Parathyroid adenoma (tissue), 2 donors: ENCODE data around the gene CELA1.
A peak's percentile ranks its signal among the peaks of the same experiment; 100 is the strongest.

ENCODE experiments used
- H2AFZ ChIP-seq: fragments of 300-600 bp; sonication (generic); one replicate; pipeline ENCODE4 v1.7.0; 2017; ENCODE audit warnings: antibody characterized with exemption, mild to moderate bottlenecking
- H3K27ac ChIP-seq: fragments of 300-600 bp; sonication (generic); one replicate; pipeline ENCODE4 v1.7.0; 2017
- H3K27me3 ChIP-seq: fragments of 300-600 bp; sonication (generic); one replicate; pipeline ENCODE4 v1.7.0; 2017; ENCODE audit warnings: low read length; ENCODE audit not compliant: control insufficient read depth, insufficient read depth
- H3K36me3 ChIP-seq: fragments of 300-600 bp; sonication (generic); one replicate; pipeline ENCODE4 v1.7.0; 2017; ENCODE audit warnings: low read length; ENCODE audit not compliant: control insufficient read depth, insufficient read depth
- H3K4me1 ChIP-seq: fragments of 300-600 bp; sonication (generic); one replicate; pipeline ENCODE4 v1.7.0; 2017; ENCODE audit warnings: control low read depth
- H3K4me2 ChIP-seq: fragments of 300-600 bp; sonication (generic); one replicate; pipeline ENCODE4 v1.7.0; 2017; ENCODE audit warnings: low read length
- H3K4me3 ChIP-seq: fragments of 300-600 bp; sonication (generic); one replicate; pipeline ENCODE4 v1.7.0; 2017; ENCODE audit warnings: low read depth, low read length
- H3K79me2 ChIP-seq: fragments of 300-600 bp; sonication (generic); one replicate; pipeline ENCODE4 v1.7.0; 2017; ENCODE audit warnings: control low read depth
- H3K9ac ChIP-seq: fragments of 300-600 bp; sonication (generic); one replicate; pipeline ENCODE4 v1.7.0; 2017; ENCODE audit warnings: mild to moderate bottlenecking
- H3K9me3 ChIP-seq: fragments of 300-600 bp; sonication (generic); one replicate; pipeline ENCODE4 v1.7.0; 2017; ENCODE audit warnings: low read length; ENCODE audit not compliant: control insufficient read depth
- TF ChIP-seq, protein P1 (sequence below): fragments of 300-600 bp; sonication (generic); IDR thresholded peaks from one replicate; pipeline ENCODE4 v1.7.0; 2017; ENCODE audit warnings: antibody characterized with exemption, mild to moderate bottlenecking
- donor health status: primary hyperparathyroidism.

The CELA1 gene

GRCh38 chr12:51371295-51371953 lies 24.9 kb upstream of the CELA1 start:
- H3K9ac ChIP-seq = no peak overlapping the region
- no peaks in the 10 kb centered on the region for H3K36me3 ChIP-seq

DNA sequence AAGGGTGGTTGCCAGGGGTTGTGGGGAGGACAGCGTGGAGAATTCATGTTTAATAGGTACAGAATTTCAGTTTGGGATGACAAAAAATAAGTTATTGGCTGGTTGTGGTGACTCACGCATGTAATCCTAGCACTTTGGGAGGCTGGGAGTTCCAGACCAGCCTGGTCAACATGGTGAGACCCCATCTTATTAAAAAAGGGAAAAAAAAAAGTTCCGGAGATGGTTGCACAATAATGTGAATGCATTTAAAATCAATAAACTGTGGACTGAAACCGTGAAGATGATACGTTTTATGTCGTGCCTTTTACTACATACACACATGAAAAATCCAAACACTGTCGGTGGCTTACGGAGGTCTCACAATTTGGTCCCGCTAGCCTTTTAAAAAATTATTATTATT lies 24.2 kb upstream of the CELA1 start:
- H3K9me3 ChIP-seq = no peaks in the 10 kb centered on the region
- no peak overlapping the region for H3K9ac ChIP-seq
- TF ChIP-seq, protein P1, sequence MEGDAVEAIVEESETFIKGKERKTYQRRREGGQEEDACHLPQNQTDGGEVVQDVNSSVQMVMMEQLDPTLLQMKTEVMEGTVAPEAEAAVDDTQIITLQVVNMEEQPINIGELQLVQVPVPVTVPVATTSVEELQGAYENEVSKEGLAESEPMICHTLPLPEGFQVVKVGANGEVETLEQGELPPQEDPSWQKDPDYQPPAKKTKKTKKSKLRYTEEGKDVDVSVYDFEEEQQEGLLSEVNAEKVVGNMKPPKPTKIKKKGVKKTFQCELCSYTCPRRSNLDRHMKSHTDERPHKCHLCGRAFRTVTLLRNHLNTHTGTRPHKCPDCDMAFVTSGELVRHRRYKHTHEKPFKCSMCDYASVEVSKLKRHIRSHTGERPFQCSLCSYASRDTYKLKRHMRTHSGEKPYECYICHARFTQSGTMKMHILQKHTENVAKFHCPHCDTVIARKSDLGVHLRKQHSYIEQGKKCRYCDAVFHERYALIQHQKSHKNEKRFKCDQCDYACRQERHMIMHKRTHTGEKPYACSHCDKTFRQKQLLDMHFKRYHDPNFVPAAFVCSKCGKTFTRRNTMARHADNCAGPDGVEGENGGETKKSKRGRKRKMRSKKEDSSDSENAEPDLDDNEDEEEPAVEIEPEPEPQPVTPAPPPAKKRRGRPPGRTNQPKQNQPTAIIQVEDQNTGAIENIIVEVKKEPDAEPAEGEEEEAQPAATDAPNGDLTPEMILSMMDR = no peak
- H2AFZ ChIP-seq = no peak overlapping the region
- H3K27ac ChIP-seq = no peak overlapping the region
- no peak overlapping the region for H3K4me2 ChIP-seq
- no peaks in the 10 kb centered on the region for H3K79me2 ChIP-seq
- H3K27me3 ChIP-seq = no peaks in the 10 kb centered on the region
- H3K36me3 ChIP-seq = no peaks in the 10 kb centered on the region
- peaks cover 9% of the 10 kb centered on the region for H3K4me1 ChIP-seq
- no peak overlapping the region for H3K4me3 ChIP-seq

More at GRCh38 chr12:51371295-51371953, 24.9 kb upstream of the CELA1 start:
- H3K27ac ChIP-seq = peak overlapping the region; percentile 90
- H3K79me2 ChIP-seq = no peaks in the 10 kb centered on the region
- H3K4me3 ChIP-seq = no peak overlapping the region
- H3K4me2 ChIP-seq = peak overlapping the region; percentile 50
- H3K9me3 ChIP-seq = no peaks in the 10 kb centered on the region
- peaks cover 9% of the 10 kb centered on the region for H3K4me1 ChIP-seq
- peak overlapping the region; percentile 83 for H2AFZ ChIP-seq
- H3K27me3 ChIP-seq = no peaks in the 10 kb centered on the region
- TF ChIP-seq, protein P1 = no peak

DNA sequence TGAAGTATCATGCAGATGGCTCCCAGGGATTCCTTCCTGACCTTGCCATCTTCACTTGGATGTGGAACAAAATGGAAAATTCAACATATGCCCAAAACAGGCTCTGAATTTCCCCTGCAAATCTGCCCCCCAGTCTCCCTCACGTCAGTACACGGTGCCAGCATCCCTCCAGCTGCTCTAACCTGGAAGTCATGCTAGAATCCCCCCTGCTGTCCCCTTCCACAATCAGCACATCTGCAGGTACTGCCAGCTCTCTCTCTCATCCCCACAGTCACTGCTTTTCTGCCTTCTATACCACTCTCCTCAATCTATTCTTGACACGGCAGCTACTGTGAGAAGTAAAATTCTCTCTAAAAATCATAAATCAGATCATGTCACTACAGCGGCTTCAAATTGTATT lies 23.1 kb upstream of the CELA1 start:
- no peaks in the 10 kb centered on the region for H3K27me3 ChIP-seq
- no peak overlapping the region for H3K9ac ChIP-seq
- no peaks in the 10 kb centered on the region for H3K9me3 ChIP-seq
- no peaks in the 10 kb centered on the region for H3K79me2 ChIP-seq
- peaks cover 9% of the 10 kb centered on the region for H3K4me1 ChIP-seq
- TF ChIP-seq, protein P1 = no peak
- H3K4me2 ChIP-seq = no peak overlapping the region
- H3K36me3 ChIP-seq = no peaks in the 10 kb centered on the region
- no peak overlapping the region for H3K27ac ChIP-seq
- no peak overlapping the region for H3K4me3 ChIP-seq
- H2AFZ ChIP-seq = no peak overlapping the region

DNA sequence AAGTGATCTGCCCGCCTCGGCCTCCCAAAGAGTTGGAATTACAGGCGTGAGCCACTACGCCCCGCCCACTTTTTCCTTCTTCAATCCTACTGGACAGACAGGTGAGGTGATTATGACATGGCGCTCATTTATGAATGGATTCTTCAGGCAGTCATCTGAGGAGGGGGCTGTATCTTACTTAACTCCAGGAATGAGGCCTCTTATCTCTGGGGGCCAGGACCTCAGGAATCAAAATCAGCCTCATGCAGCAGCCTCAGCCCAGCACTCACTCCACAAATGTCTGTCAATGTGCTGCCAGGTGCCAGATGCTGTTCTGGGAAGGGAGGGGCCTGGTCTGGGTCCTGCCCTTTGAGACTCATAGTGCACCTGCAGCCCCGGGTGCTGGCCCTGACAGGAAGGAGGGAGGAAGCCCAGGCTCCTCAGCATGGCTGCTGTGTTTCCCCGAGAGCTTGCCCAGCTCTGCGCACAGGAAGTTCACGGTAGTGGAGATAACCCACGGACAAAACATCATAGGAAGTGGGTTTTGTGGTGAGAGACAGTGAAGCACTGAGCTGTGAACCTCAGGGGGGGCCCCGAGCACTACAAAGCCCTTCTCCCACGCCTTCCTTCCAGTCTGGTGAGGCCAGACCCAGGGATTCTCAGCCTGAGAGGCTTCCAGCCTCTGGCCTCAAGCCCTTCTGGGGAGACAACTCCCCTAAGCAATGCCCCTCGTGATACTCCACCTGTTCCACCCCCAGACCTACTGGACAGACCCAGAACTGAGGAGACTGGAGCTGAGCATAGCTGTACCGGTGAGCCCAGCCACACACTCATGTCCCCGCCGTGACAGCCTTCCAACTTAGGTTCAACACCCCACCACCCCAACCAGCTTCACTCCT lies 22.4 kb upstream of the CELA1 start:
- no peak overlapping the region for H3K27ac ChIP-seq
- H3K79me2 ChIP-seq = no peaks in the 10 kb centered on the region
- no peak overlapping the region for H2AFZ ChIP-seq
- H3K9ac ChIP-seq = no peak overlapping the region
- peaks cover 9% of the 10 kb centered on the region for H3K4me1 ChIP-seq
- H3K36me3 ChIP-seq = no peaks in the 10 kb centered on the region
- no peak overlapping the region for H3K4me2 ChIP-seq
- no peaks in the 10 kb centered on the region for H3K27me3 ChIP-seq
- no peaks in the 10 kb centered on the region for H3K9me3 ChIP-seq
- TF ChIP-seq, protein P1 = no peak
- H3K4me3 ChIP-seq = no peak overlapping the region
